HepG2 (cell line): Measurements from ENCODE around the gene MIDN. TPM values are rescaled to one million over a fixed set of nuclear protein-coding genes. Genes with fewer than 3 reads are reported as not detected.
"Not testable (repeated sequence)": the region's sequence is repeated elsewhere in the genome, so short reads cannot be mapped to it uniquely, and the experiment has no call there.

ENCODE experiments used
- DPF2 ChIP-seq: sonication (generic); formaldehyde crosslinking; IDR thresholded peaks from 2 replicates; pipeline ENCODE4 v1.4.0; 2020; ENCODE audit warnings: mild to moderate bottlenecking, low read depth, missing genetic modification reagents, borderline replicate concordance
- EP300 ChIP-seq, 3 experiments: sonication (generic) in 1 of 3; formaldehyde crosslinking in 1 of 3; IDR thresholded peaks; 2 replicates each; pipeline versions ENCODE4 v1.5.1 to v1.6.1; 2011 to 2020; ENCODE audit warnings: low read depth in 2 of 3, low read length in 2 of 3, borderline replicate concordance in 1 of 3, improper control_type of control experiment in 1 of 3, mild to moderate bottlenecking in 1 of 3, missing genetic modification reagents in 1 of 3, moderate library complexity in 1 of 3
- ERF ChIP-seq: IDR thresholded peaks from 2 replicates; pipeline ENCODE4 v1.6.1; 2018; ENCODE audit warnings: missing biosample characterization, missing genetic modification reagents
- FOXO1 ChIP-seq: sonication (generic); formaldehyde crosslinking; IDR thresholded peaks from 2 replicates; pipeline ENCODE4 v1.4.0; 2020; ENCODE audit warnings: missing genetic modification reagents
- GATAD2A ChIP-seq: IDR thresholded peaks from 2 replicates; pipeline ENCODE4 v1.6.1; 2016
- HDAC1 ChIP-seq: sonication (generic); formaldehyde crosslinking; IDR thresholded peaks from 2 replicates; pipeline ENCODE4 v1.5.1; 2020; ENCODE audit warnings: mild to moderate bottlenecking, missing genetic modification reagents
- KDM6A ChIP-seq: IDR thresholded peaks from 2 replicates; pipeline ENCODE4 v1.6.1; 2016; ENCODE audit warnings: low read depth
- MIER3 ChIP-seq: IDR thresholded peaks from 2 replicates; pipeline ENCODE4 v1.6.1; 2016; ENCODE audit warnings: missing compliant biosample characterization, borderline replicate concordance
- NAIF1 ChIP-seq: sonication (generic); formaldehyde crosslinking; IDR thresholded peaks from 2 replicates; pipeline ENCODE4 v1.5.0; 2020; ENCODE audit warnings: mild to moderate bottlenecking, missing genetic modification reagents, borderline replicate concordance
- POLR2G ChIP-seq: fragments of 200-400 bp; formaldehyde crosslinking; IDR thresholded peaks from 2 replicates; pipeline ENCODE4 v1.6.1; 2018; ENCODE audit warnings: mild to moderate bottlenecking, low read depth, low read length, moderate library complexity
- SIN3A ChIP-seq: IDR thresholded peaks from 2 replicates; pipeline ENCODE4 v1.6.1; 2011; ENCODE audit warnings: low read depth, mild to moderate bottlenecking, control low read depth, low read length, borderline replicate concordance
- ZEB1 ChIP-seq: IDR thresholded peaks from 2 replicates; pipeline ENCODE4 v1.6.1; 2012; ENCODE audit warnings: mild to moderate bottlenecking, low read depth, inconsistent platforms; ENCODE audit not compliant: insufficient replicate concordance
- ZNF451 ChIP-seq: sonication (generic); formaldehyde crosslinking; IDR thresholded peaks from 2 replicates; pipeline ENCODE4 v1.5.0; 2020; ENCODE audit warnings: mild to moderate bottlenecking, missing genetic modification reagents
- ZSCAN21 ChIP-seq: sonication (generic); formaldehyde crosslinking; IDR thresholded peaks from 2 replicates; pipeline ENCODE4 v1.8.0; 2022; ENCODE audit warnings: mild to moderate bottlenecking, missing genetic modification reagents, moderate library complexity, borderline replicate concordance
- polyA plus RNA-seq, 8 experiments: library from polyadenylated mRNA; depleted of rRNA in 3 of 8; stranded (reverse) in 7 of 8; unstranded in 1 of 8; fragments of >200 nt; fragmentation: Illumina TruSeq in 4 of 8; extraction: Trizol in 4 of 8; gene quantifications; 2 replicates each; pipeline versions ENCODE4 v1.2.1 to v1.2.3, GENCODE V29; 2011 to 2016; ENCODE audit warnings: low read depth in 4 of 8, missing spikeins in 1 of 8, mixed read lengths in 1 of 8; ENCODE audit not compliant: insufficient read depth in 1 of 8
- total RNA-seq, 5 experiments: library from RNA; depleted of rRNA; stranded (reverse); fragments of >200 nt; fragmentation: Illumina TruSeq; extraction: Trizol; gene quantifications; 2 replicates each; pipeline ENCODE4 v1.2.3, GENCODE V29; 2016; ENCODE audit warnings: low read depth in 1 of 5
- TF ChIP-seq, protein P1 (sequence below): sonication (generic); formaldehyde crosslinking; IDR thresholded peaks from 2 replicates; pipeline ENCODE4 v1.4.0; 2020; ENCODE audit warnings: mild to moderate bottlenecking, missing genetic modification reagents
- TF ChIP-seq, protein P2 (sequence below): sonication (generic); IDR thresholded peaks from 2 replicates; pipeline ENCODE4 v1.6.1; 2016; ENCODE audit warnings: low read depth, borderline replicate concordance
- TF ChIP-seq, protein P3 (sequence below): IDR thresholded peaks from 2 replicates; pipeline ENCODE4 v1.6.1; 2016; ENCODE audit warnings: missing genetic modification reagents, missing compliant biosample characterization
- TF ChIP-seq, protein P4 (sequence below): IDR thresholded peaks from 2 replicates; pipeline ENCODE4 v1.6.1; 2016; ENCODE audit warnings: mild to moderate bottlenecking, missing biosample characterization, missing genetic modification reagents
- TF ChIP-seq, protein P5 (sequence below): sonication (generic); formaldehyde crosslinking; IDR thresholded peaks from 2 replicates; pipeline ENCODE4 v1.4.0; 2020; ENCODE audit warnings: missing genetic modification reagents, mild to moderate bottlenecking, borderline replicate concordance

MIDN gene
- total and polyA plus RNA-seq, 2 of the 13 experiments (the other 11 are each of a cell fraction or from before 2014, with no cell fraction given) = 8.4 to 18.0 TPM

DNA sequence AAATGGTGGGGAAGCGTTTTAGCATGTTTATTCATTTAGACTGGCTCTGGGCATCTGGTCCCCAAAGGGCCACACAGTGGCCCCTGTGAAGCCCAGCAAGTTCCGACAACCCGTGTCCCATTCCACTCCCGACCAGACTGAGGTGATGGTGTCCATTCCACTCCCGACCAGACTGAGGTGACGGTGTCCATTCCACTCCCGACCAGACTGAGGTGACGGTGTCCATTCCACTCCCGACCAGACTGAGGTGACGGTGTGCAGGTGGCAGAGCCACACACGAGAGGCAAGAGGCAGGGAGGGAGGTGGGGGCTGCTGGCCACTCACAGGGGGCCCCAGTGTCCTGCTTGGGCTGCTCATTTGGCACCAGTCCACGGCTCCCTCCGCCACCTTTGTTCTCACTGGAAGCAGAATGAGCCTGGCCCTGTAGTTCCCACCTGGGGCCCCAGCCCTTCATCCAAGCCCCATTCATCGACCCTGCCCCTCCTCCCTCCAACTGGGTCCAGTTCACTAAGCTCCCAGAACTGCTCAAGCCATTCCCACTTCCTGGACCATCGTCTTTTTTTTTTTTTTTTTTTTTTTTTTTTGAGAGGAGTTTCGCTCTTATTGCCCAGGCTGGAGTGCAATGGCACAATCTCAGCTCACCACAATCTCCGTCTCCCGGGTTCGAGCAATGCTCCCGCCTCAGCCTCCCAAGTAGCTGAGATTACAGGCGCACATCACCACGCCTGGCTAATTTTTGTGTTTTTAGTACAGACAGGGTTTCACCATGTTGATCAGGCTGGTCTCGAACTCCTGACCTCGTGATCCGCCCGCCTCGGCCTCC is 1.9 kb upstream of the MIDN start (continued):
- TF ChIP-seq, protein P1, sequence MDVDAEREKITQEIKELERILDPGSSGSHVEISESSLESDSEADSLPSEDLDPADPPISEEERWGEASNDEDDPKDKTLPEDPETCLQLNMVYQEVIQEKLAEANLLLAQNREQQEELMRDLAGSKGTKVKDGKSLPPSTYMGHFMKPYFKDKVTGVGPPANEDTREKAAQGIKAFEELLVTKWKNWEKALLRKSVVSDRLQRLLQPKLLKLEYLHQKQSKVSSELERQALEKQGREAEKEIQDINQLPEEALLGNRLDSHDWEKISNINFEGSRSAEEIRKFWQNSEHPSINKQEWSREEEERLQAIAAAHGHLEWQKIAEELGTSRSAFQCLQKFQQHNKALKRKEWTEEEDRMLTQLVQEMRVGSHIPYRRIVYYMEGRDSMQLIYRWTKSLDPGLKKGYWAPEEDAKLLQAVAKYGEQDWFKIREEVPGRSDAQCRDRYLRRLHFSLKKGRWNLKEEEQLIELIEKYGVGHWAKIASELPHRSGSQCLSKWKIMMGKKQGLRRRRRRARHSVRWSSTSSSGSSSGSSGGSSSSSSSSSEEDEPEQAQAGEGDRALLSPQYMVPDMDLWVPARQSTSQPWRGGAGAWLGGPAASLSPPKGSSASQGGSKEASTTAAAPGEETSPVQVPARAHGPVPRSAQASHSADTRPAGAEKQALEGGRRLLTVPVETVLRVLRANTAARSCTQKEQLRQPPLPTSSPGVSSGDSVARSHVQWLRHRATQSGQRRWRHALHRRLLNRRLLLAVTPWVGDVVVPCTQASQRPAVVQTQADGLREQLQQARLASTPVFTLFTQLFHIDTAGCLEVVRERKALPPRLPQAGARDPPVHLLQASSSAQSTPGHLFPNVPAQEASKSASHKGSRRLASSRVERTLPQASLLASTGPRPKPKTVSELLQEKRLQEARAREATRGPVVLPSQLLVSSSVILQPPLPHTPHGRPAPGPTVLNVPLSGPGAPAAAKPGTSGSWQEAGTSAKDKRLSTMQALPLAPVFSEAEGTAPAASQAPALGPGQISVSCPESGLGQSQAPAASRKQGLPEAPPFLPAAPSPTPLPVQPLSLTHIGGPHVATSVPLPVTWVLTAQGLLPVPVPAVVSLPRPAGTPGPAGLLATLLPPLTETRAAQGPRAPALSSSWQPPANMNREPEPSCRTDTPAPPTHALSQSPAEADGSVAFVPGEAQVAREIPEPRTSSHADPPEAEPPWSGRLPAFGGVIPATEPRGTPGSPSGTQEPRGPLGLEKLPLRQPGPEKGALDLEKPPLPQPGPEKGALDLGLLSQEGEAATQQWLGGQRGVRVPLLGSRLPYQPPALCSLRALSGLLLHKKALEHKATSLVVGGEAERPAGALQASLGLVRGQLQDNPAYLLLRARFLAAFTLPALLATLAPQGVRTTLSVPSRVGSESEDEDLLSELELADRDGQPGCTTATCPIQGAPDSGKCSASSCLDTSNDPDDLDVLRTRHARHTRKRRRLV (CRISPR knock-in tag) = 0 out of 2 replicates have a peak, but pooled peaks have one; percentile 13
- peak; percentile 61; the same call in 1 of the 2 replicates for TF ChIP-seq GATAD2A (CRISPR knock-in tag)
- peak; percentile 54 for TF ChIP-seq POLR2G
- TF ChIP-seq EP300 (IDR thresholded peaks at IDR 0.05; ENCODE audit: low read depth in 2 of 2, low read length in 2 of 2) = peak in 1 of 2 experiments; percentile 49; a peak in 2 of 4 replicates
- not testable (repeated sequence) for TF ChIP-seq EP300 (CRISPR knock-in tag; IDR thresholded peaks at IDR 0.05; ENCODE audit: borderline replicate concordance)
- TF ChIP-seq SIN3A = 0 out of 2 replicates have a peak, but pooled peaks have one; percentile 38
- peak; percentile 28 for TF ChIP-seq HDAC1 (CRISPR knock-in tag)
- TF ChIP-seq DPF2 (CRISPR knock-in tag) = peak; percentile 31; the same call in 1 of the 2 replicates
- peak; percentile 29; the same call in 1 of the 2 replicates for TF ChIP-seq MIER3 (CRISPR knock-in tag)
- TF ChIP-seq, protein P2, sequence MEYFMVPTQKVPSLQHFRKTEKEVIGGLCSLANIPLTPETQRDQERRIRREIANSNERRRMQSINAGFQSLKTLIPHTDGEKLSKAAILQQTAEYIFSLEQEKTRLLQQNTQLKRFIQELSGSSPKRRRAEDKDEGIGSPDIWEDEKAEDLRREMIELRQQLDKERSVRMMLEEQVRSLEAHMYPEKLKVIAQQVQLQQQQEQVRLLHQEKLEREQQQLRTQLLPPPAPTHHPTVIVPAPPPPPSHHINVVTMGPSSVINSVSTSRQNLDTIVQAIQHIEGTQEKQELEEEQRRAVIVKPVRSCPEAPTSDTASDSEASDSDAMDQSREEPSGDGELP = peak; percentile 36; the same call in 1 of the 2 replicates
- 0 out of 2 replicates have a peak, but pooled peaks have one; percentile 49 for TF ChIP-seq NAIF1 (CRISPR knock-in tag)
- peak; percentile 61; the same call in 1 of the 2 replicates for TF ChIP-seq ZNF451 (CRISPR knock-in tag)
- 0 out of 2 replicates have a peak, but pooled peaks have one; percentile 19 for TF ChIP-seq ZSCAN21 (CRISPR knock-in tag)
- TF ChIP-seq, protein P3, sequence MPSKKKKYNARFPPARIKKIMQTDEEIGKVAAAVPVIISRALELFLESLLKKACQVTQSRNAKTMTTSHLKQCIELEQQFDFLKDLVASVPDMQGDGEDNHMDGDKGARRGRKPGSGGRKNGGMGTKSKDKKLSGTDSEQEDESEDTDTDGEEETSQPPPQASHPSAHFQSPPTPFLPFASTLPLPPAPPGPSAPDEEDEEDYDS = 0 out of 2 replicates have a peak, but pooled peaks have one; percentile 48
- TF ChIP-seq, protein P4, sequence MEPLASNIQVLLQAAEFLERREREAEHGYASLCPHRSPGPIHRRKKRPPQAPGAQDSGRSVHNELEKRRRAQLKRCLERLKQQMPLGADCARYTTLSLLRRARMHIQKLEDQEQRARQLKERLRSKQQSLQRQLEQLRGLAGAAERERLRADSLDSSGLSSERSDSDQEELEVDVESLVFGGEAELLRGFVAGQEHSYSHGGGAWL (CRISPR knock-in tag) = 0 out of 2 replicates have a peak, but pooled peaks have one; percentile 39
- peak; percentile 68; the same call in 1 of the 2 replicates for TF ChIP-seq KDM6A (CRISPR knock-in tag)
- peak; percentile 34; the same call in 1 of the 2 replicates for TF ChIP-seq FOXO1 (CRISPR knock-in tag)
- peak; percentile 17; the same call in 1 of the 2 replicates for TF ChIP-seq ERF
- TF ChIP-seq ZEB1 = peak; percentile 64
- TF ChIP-seq, protein P5, sequence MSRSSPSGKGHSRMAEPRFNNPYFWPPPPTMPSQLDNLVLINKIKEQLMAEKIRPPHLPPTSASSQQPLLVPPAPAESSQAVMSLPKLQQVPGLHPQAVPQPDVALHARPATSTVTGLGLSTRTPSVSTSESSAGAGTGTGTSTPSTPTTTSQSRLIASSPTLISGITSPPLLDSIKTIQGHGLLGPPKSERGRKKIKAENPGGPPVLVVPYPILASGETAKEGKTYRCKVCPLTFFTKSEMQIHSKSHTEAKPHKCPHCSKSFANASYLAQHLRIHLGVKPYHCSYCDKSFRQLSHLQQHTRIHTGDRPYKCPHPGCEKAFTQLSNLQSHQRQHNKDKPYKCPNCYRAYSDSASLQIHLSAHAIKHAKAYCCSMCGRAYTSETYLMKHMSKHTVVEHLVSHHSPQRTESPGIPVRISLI (CRISPR knock-in tag) = peak; percentile 93
